PC-3 (cell line): Measurements from ENCODE around the gene PDYN. TPM values are rescaled to one million over a fixed set of nuclear protein-coding genes. Genes with fewer than 3 reads are reported as not detected.

ENCODE experiments used
- ATAC-seq: fragments of 200-7000 bp; cut with Tn5 transposase; 2 replicates; pipeline ENCODE4 v1.9.1; 2020; ENCODE audit warnings: mild to moderate bottlenecking, moderate library complexity
- BruUV-seq: library from RNA; stranded (reverse); fragments of 400-500 nt; replicated peaks from 2 replicates; lab custom pipeline; 2021; lab: Mats Ljungman, UMichigan
- CTCF ChIA-PET: fragments of 300-600 bp; sonication (Branson Sonifier 250); formaldehyde crosslinking; loops from one replicate; lab custom pipeline; 2022; ENCODE audit warnings: antibody characterized with exemption; lab: Charles Lee
- POLR2A ChIA-PET: fragments of 300-600 bp; sonication (Branson Sonifier 250); formaldehyde crosslinking; loops from one replicate; lab custom pipeline; 2022; ENCODE audit warnings: antibody characterized with exemption; ENCODE audit not compliant: unreplicated experiment; lab: Charles Lee
- DNase-seq: peaks from one replicate; pipeline ENCODE4 v3.0.0-alpha.2; 2015
- H2AFZ ChIP-seq: fragments of 300-600 bp; sonication (generic); 2 replicates; pipeline ENCODE4 v1.6.0; 2016; ENCODE audit warnings: antibody characterized with exemption, low read length
- H3F3A ChIP-seq: fragments of 300-600 bp; sonication (generic); one replicate; pipeline ENCODE4 v1.6.0; 2017; ENCODE audit warnings: antibody characterized with exemption, low read length, control low read depth, mild to moderate bottlenecking; ENCODE audit not compliant: unreplicated experiment
- H3K27ac ChIP-seq: fragments of 300-600 bp; sonication (generic); 2 replicates; pipeline ENCODE4 v1.5.1; 2016; ENCODE audit warnings: mild to moderate bottlenecking, low read length
- H3K27me3 ChIP-seq: fragments of 300-600 bp; sonication (generic); 2 replicates; pipeline ENCODE4 v1.6.1; 2016; ENCODE audit warnings: low read length, mixed read lengths
- H3K36me3 ChIP-seq: fragments of 300-600 bp; sonication (generic); 2 replicates; pipeline ENCODE4 v1.6.1; 2016; ENCODE audit warnings: low read depth, mixed run types, low read length, mixed read lengths
- H3K4me1 ChIP-seq: fragments of 300-600 bp; sonication (generic); 2 replicates; pipeline ENCODE4 v1.5.1; 2016; ENCODE audit warnings: low read length; ENCODE audit not compliant: insufficient read depth
- H3K4me2 ChIP-seq: fragments of 300-600 bp; sonication (generic); 2 replicates; pipeline ENCODE4 v1.6.0; 2016; ENCODE audit warnings: low read length
- H3K4me3 ChIP-seq: fragments of 300-600 bp; sonication (generic); 2 replicates; pipeline ENCODE4 v1.5.1; 2016; ENCODE audit warnings: mild to moderate bottlenecking, low read length, mixed read lengths
- H3K79me2 ChIP-seq: fragments of 300-600 bp; sonication (generic); 2 replicates; pipeline ENCODE4 v1.6.1; 2017; ENCODE audit warnings: low read length, mixed read lengths
- H3K9ac ChIP-seq: fragments of 300-600 bp; sonication (generic); 2 replicates; pipeline ENCODE4 v1.6.0; 2016; ENCODE audit warnings: mild to moderate bottlenecking, low read length
- H3K9me2 ChIP-seq: fragments of 300-600 bp; sonication (generic); replicated peaks from 2 replicates; pipeline ENCODE4 v1.6.1; 2016; ENCODE audit warnings: mixed run types, low read length, mixed read lengths
- H3K9me3 ChIP-seq: fragments of 300-600 bp; sonication (generic); 2 replicates; pipeline ENCODE4 v1.6.1; 2016; ENCODE audit warnings: low read length, mixed read lengths
- H4K20me1 ChIP-seq: fragments of 300-600 bp; sonication (generic); 2 replicates; pipeline ENCODE4 v1.6.1; 2016; ENCODE audit warnings: low read length, mixed read lengths
- CTCF ChIP-seq: fragments of 300-600 bp; sonication (generic); conservative IDR thresholded peaks from 2 replicates; pipeline ENCODE4 v1.5.1; 2017; ENCODE audit warnings: antibody characterized with exemption, low read depth, mild to moderate bottlenecking, low read length
- EZH2 ChIP-seq: fragments of 300-600 bp; sonication (generic); IDR thresholded peaks from one replicate; pipeline ENCODE4 v1.6.1; 2017; ENCODE audit warnings: antibody characterized with exemption, mild to moderate bottlenecking, low read length; ENCODE audit not compliant: unreplicated experiment
- EZH2phosphoT487 ChIP-seq: fragments of 300-600 bp; sonication (generic); IDR thresholded peaks from 2 replicates; pipeline ENCODE4 v1.6.1; 2018; ENCODE audit warnings: mild to moderate bottlenecking, antibody characterized with exemption, low read length, borderline replicate concordance
- intact Hi-C: fragments of 100-400 bp; cut with micrococcal nuclease; formaldehyde crosslinking; loops from 2 replicates; pipeline ENCODE4 v1.9.0; 2023
- total RNA-seq: library from RNA; depleted of rRNA; stranded (reverse); fragments of >200 nt; gene quantifications from 2 replicates; pipeline ENCODE4 v1.2.3, GENCODE V29; 2014

PDYN gene
- total RNA-seq, 1 experiment from 2014 or later, result not detected

- Histone ChIP-seq H3K4me2 (no peak overlapping the region), H3K9ac (no peak overlapping the region), H3K27ac (no peak overlapping the region), H3K27me3 (peaks cover 77% of the 10 kb centered on the region), H3F3A (no peaks in the 10 kb centered on the region), H2AFZ (no peak overlapping the region), H3K9me3 (no peaks in the 10 kb centered on the region), H3K4me1 (no peaks in the 10 kb centered on the region), H4K20me1 (no peaks in the 10 kb centered on the region), H3K9me2 (no peaks in the 10 kb centered on the region), H3K4me3 (no peak overlapping the region), H3K79me2 (no peaks in the 10 kb centered on the region), H3K36me3 (no peaks in the 10 kb centered on the region)
- TF ChIP-seq CTCF (no peak), EZH2 (no peak), EZH2phosphoT487 (no peak)
- ATAC-seq, result peak; percentile 67
- peak; percentile 41 for DNase-seq
- ChIA-PET POLR2A (interaction anchor here (0.6 kb wide), 1 partner anchor 16 kb away, joined by 4 read pairs; no protein-coding TSS in a partner anchor), CTCF (no interaction called here)
- no TSS peak for BruUV-seq
- intact Hi-C loops, result no loop called here
Observed at GRCh38 chr20:1987826-1988225, 6.0 kb downstream of the PDYN start.

DNA sequence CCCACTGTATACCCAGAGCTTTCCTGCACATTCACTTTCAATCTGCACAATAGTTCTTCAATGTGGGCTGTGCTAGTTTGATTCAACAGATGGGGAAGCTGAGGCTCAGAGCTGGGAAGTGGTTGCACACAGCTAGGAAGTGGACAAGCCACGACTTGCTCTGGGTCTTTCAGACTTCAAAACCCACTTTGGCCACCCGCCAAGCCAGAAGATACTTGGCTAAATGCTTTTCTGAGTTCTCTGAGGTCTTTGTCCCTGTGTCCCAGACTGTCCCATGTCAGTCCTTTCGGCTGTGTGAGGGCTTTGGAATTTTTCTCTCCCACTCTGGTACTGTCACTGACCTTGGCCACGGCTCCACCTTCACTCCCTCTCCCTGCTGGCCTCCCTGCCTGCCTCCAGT, 10.6 kb downstream of the PDYN start:
- no peaks in the 10 kb centered on the region for H3K36me3 ChIP-seq
- no peaks in the 10 kb centered on the region for H3K9me2 ChIP-seq
- no peak overlapping the region for H2AFZ ChIP-seq
- H3K27ac ChIP-seq, result no peak overlapping the region
- peaks cover 73% of the 10 kb centered on the region for H3K27me3 ChIP-seq
- TF ChIP-seq CTCF (no peak), EZH2 (no peak), EZH2phosphoT487 (no peak)
- H3K4me2 ChIP-seq, result no peak overlapping the region
- POLR2A ChIA-PET, result no interaction called here
- no peaks in the 10 kb centered on the region for H3K4me1 ChIP-seq
- H4K20me1 ChIP-seq, result no peaks in the 10 kb centered on the region
- H3K9me3 ChIP-seq, result no peaks in the 10 kb centered on the region
- H3F3A ChIP-seq, result no peaks in the 10 kb centered on the region
- no peak for DNase-seq
- no peaks in the 10 kb centered on the region for H3K79me2 ChIP-seq
- BruUV-seq, result no TSS peak
- intact Hi-C loops, result no loop called here
- no peak overlapping the region for H3K9ac ChIP-seq
- CTCF ChIA-PET, result no interaction called here
- ATAC-seq, result no peak
- H3K4me3 ChIP-seq, result no peak overlapping the region

- Histone ChIP-seq H3K9me3 (no peaks in the 10 kb centered on the region), H4K20me1 (no peaks in the 10 kb centered on the region), H3F3A (no peaks in the 10 kb centered on the region), H3K36me3 (no peaks in the 10 kb centered on the region), H3K4me2 (no peak overlapping the region), H3K9me2 (no peaks in the 10 kb centered on the region), H3K4me3 (no peak overlapping the region), H3K27me3 (peaks cover 78% of the 10 kb centered on the region), H2AFZ (no peak overlapping the region), H3K27ac (no peak overlapping the region), H3K79me2 (no peaks in the 10 kb centered on the region), H3K4me1 (no peaks in the 10 kb centered on the region), H3K9ac (no peak overlapping the region)
- TF ChIP-seq EZH2 (no peak), CTCF (no peak), EZH2phosphoT487 (no peak)
- intact Hi-C loops, result no loop called here
- no peak for ATAC-seq
- ChIA-PET CTCF (no interaction called here), POLR2A (no interaction called here)
- no TSS peak for BruUV-seq
- DNase-seq, result no peak
Observed at GRCh38 chr20:1982686-1983085, 11.2 kb downstream of the PDYN start.
